Measurements from ENCODE around the gene PCDHA5. TPM values are rescaled to one million over a fixed set of nuclear protein-coding genes. Genes with fewer than 3 reads are reported as not detected.
"Not testable (repeated sequence)": the region's sequence is repeated elsewhere in the genome, so short reads cannot be mapped to it uniquely, and the experiment has no call there.

PCDHA5 gene
- total and polyA plus RNA-seq, 2 experiments from 2014 or later, result 0.15 to 2.5 TPM

DNA sequence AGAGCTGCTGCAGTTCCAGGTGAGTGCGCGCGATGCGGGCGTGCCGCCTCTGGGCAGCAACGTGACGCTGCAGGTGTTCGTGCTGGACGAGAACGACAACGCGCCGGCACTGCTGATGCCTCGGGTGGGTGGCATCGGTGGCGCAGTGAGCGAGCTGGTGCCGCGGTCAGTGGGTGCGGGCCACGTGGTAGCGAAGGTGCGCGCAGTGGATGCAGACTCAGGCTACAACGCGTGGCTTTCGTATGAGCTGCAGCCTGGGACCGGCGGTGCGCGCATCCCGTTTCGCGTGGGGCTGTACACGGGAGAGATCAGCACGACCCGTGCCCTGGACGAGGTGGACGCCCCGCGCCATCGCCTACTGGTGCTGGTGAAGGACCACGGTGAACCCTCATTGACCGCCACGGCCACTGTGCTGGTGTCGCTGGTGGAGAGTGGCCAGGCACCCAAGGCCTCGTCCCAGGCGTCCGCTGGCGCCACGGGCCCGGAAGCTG, 18.6 kb upstream of the PCDHA5 start:
- H3K27me3 ChIP-seq, result no peaks in the 10 kb centered on the region
- H2AFZ ChIP-seq, result no peak overlapping the region
- no peaks in the 10 kb centered on the region for H3K9me2 ChIP-seq (replicated peaks; ENCODE audit: insufficient read depth)
- H3K27ac ChIP-seq, result no peak overlapping the region
- peaks cover 5% of the 10 kb centered on the region for H3K36me3 ChIP-seq (replicated peaks; ENCODE audit: insufficient read depth, low read depth)
- no peak overlapping the region for H3K4me3 ChIP-seq
- H3K79me2 ChIP-seq, result peaks cover under 1% of the 10 kb centered on the region
- TF ChIP-seq, protein P1, sequence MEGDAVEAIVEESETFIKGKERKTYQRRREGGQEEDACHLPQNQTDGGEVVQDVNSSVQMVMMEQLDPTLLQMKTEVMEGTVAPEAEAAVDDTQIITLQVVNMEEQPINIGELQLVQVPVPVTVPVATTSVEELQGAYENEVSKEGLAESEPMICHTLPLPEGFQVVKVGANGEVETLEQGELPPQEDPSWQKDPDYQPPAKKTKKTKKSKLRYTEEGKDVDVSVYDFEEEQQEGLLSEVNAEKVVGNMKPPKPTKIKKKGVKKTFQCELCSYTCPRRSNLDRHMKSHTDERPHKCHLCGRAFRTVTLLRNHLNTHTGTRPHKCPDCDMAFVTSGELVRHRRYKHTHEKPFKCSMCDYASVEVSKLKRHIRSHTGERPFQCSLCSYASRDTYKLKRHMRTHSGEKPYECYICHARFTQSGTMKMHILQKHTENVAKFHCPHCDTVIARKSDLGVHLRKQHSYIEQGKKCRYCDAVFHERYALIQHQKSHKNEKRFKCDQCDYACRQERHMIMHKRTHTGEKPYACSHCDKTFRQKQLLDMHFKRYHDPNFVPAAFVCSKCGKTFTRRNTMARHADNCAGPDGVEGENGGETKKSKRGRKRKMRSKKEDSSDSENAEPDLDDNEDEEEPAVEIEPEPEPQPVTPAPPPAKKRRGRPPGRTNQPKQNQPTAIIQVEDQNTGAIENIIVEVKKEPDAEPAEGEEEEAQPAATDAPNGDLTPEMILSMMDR (IDR thresholded peaks at IDR 0.05; ENCODE audit: poor library complexity), result no peak
- TF ChIP-seq EZH2phosphoT487 (IDR thresholded peaks at IDR 0.05; ENCODE audit: low read depth, severe bottlenecking, unreplicated experiment) (no peak), EZH2 (IDR thresholded peaks at IDR 0.05; ENCODE audit: borderline replicate concordance) (no peak)
- no peaks in the 10 kb centered on the region for H4K20me1 ChIP-seq (ENCODE audit: insufficient read depth, poor library complexity, severe bottlenecking)
- WGBS (ENCODE audit: low lambda C conversion rate, missing lambda C conversion rate), result 99% methylated on average over 35 of the region's 53 CpGs
- DNase-seq (ENCODE audit: low spot score), result no peak
- no peak overlapping the region for H3K4me2 ChIP-seq
- peaks cover 18% of the 10 kb centered on the region for H3K9me3 ChIP-seq (ENCODE audit: low read depth)
- H3K4me1 ChIP-seq (ENCODE audit: insufficient read depth), result no peaks in the 10 kb centered on the region

DNA sequence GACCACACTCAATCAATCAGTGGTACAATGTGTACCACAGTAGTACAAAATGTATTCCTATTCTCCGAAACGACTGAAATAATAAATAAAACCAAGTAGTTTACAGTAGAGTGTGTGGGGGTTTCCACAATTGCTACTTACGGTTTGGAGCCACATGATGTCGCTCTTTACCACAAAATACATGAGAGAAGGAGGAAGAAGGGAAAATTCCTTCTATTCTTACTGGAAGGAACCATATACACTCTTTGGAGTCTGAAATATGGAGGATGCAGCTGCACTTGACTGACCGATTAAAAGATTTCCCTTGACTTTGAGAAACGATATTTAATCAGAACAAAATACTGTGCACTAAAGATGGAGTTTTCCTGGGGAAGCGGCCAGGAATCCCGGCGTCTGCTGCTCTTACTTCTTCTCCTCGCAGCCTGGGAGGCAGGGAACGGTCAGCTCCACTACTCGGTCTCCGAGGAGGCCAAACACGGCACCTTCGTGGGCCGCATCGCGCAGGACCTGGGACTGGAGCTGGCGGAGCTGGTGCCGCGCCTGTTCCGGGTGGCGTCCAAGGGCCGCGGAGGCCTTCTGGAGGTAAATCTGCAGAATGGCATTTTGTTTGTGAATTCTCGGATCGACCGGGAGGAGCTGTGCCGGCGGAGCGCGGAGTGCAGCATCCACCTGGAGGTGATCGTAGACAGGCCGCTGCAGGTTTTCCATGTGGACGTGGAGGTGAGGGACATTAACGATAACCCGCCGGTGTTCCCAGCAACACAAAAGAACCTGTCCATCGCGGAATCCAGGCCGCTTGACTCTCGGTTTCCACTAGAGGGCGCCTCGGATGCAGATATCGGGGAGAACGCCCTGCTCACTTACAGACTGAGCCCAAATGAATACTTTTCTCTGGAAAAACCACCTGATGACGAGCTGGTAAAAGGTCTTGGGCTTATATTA, 14.3 kb upstream of the PCDHA5 start, which contains the start of gene PCDHA4:
Gene PCDHA4, plus strand, starts transcription at position 235 of the 942 bp plus-strand sequence.
- Histone ChIP-seq H4K20me1 (ENCODE audit: insufficient read depth, poor library complexity, severe bottlenecking) (no peaks in the 10 kb centered on the region), H3K4me3 (peak within 1 kb of the TSS; percentile 83), H2AFZ (peak within 1 kb of the TSS; percentile 92), H3K27me3 (no peaks in the 10 kb centered on the region), H3K79me2 (peaks cover 19% of the 10 kb centered on the region), H3K36me3 (replicated peaks; ENCODE audit: insufficient read depth, low read depth) (no peaks in the 10 kb centered on the region), H3K27ac (peak within 1 kb of the TSS; percentile 89), H3K4me1 (ENCODE audit: insufficient read depth) (no peaks in the 10 kb centered on the region), H3K9me2 (replicated peaks; ENCODE audit: insufficient read depth) (no peaks in the 10 kb centered on the region), H3K9me3 (ENCODE audit: low read depth) (no peaks in the 10 kb centered on the region), H3K4me2 (peak within 1 kb of the TSS; percentile 80)
- WGBS (ENCODE audit: low lambda C conversion rate, missing lambda C conversion rate), result 2% methylated on average over 46 of the region's 47 CpGs
- peak; percentile 88 for DNase-seq (ENCODE audit: low spot score)
- no peak for TF ChIP-seq EZH2phosphoT487 (IDR thresholded peaks at IDR 0.05; ENCODE audit: low read depth, severe bottlenecking, unreplicated experiment)
- TF ChIP-seq, protein P1 (IDR thresholded peaks at IDR 0.05; ENCODE audit: poor library complexity), result peak; percentile 85

DNA sequence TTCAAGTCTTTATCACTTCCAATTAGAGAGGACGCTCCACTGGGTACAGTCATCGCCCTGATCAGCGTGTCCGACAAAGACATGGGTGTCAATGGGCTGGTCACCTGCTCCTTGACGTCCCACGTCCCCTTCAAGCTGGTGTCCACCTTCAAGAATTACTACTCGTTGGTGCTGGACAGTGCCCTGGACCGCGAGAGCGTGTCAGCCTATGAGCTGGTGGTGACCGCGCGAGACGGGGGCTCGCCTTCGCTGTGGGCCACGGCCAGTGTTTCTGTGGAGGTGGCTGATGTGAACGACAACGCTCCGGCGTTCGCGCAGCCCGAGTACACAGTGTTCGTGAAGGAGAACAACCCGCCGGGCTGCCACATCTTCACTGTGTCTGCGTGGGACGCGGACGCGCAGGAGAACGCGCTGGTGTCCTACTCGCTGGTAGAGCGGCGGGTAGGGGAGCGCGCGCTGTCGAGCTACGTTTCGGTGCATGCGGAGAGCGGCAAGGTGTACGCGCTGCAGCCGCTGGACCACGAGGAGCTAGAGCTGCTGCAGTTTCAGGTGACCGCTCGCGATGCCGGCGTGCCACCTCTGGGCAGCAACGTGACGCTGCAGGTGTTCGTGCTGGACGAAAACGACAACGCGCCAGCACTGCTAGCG, 13.0 kb upstream of the PCDHA5 start:
- H2AFZ ChIP-seq; DNase-seq (ENCODE audit: low spot score); H3K36me3 ChIP-seq (replicated peaks; ENCODE audit: insufficient read depth, low read depth); H3K9me3 ChIP-seq (ENCODE audit: low read depth); H3K27ac ChIP-seq; H3K27me3 ChIP-seq; H3K4me1 ChIP-seq (ENCODE audit: insufficient read depth); H4K20me1 ChIP-seq (ENCODE audit: insufficient read depth, poor library complexity, severe bottlenecking); H3K9me2 ChIP-seq (replicated peaks; ENCODE audit: insufficient read depth); H3K4me3 ChIP-seq: not testable (repeated sequence)
- Histone ChIP-seq H3K4me2 (peak overlapping the region; percentile 80), H3K79me2 (peaks cover 23% of the 10 kb centered on the region)
- WGBS (ENCODE audit: low lambda C conversion rate, missing lambda C conversion rate), result 99% methylated on average over 57 of the region's 62 CpGs

DNA sequence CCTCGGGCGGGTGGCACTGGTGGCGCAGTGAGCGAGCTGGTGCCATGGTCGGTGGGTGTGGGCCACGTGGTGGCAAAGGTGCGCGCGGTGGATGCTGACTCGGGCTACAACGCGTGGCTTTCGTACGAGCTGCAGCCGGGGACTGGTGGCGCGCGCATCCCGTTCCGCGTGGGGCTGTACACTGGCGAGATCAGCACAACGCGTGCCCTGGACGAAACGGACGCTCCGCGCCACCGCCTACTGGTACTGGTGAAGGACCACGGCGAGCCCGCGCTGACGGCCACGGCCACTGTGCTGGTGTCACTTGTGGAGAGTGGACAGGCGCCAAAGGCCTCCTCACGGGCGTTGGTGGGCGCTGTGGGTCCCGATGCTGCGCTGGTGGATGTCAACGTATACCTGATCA, 12.5 kb upstream of the PCDHA5 start:
- Histone ChIP-seq H3K27me3 (no peaks in the 10 kb centered on the region), H3K79me2 (peaks cover 28% of the 10 kb centered on the region), H3K9me3 (ENCODE audit: low read depth) (no peaks in the 10 kb centered on the region), H3K27ac (no peak overlapping the region), H2AFZ (no peak overlapping the region), H3K4me2 (no peak overlapping the region), H4K20me1 (ENCODE audit: insufficient read depth, poor library complexity, severe bottlenecking) (no peaks in the 10 kb centered on the region), H3K9me2 (replicated peaks; ENCODE audit: insufficient read depth) (no peaks in the 10 kb centered on the region), H3K4me1 (ENCODE audit: insufficient read depth) (no peaks in the 10 kb centered on the region), H3K36me3 (replicated peaks; ENCODE audit: insufficient read depth, low read depth) (no peaks in the 10 kb centered on the region), H3K4me3 (no peak overlapping the region)
- TF ChIP-seq, protein P1 (IDR thresholded peaks at IDR 0.05; ENCODE audit: poor library complexity), result no peak
- TF ChIP-seq EZH2 (IDR thresholded peaks at IDR 0.05; ENCODE audit: borderline replicate concordance), result no peak
- TF ChIP-seq EZH2phosphoT487 (IDR thresholded peaks at IDR 0.05; ENCODE audit: low read depth, severe bottlenecking, unreplicated experiment), result no peak
- WGBS (ENCODE audit: low lambda C conversion rate, missing lambda C conversion rate), result 97% methylated on average over 41 of the region's 43 CpGs
- no peak for DNase-seq (ENCODE audit: low spot score)

Measured in hepatocyte (in vitro differentiated cells).